COLO668 (cell line): ENCODE measurements around the gene TEX14.
A peak's percentile ranks its signal among the peaks of the same experiment; 100 is the strongest.
"Not testable (repeated sequence)": the region's sequence is repeated elsewhere in the genome, so short reads cannot be mapped to it uniquely, and the experiment has no call there.

ENCODE experiments used
- DNase-seq: peaks from one replicate; lab custom pipeline; 2025; ENCODE audit not compliant: unreplicated experiment; lab: John Stamatoyannopoulos, UW

The TEX14 gene

GRCh38 chr17:58611331-58611730, 80.5 kb downstream of the TEX14 start:
- DNase-seq: no peak

GRCh38 chr17:58606934-58607333, 84.9 kb downstream of the TEX14 start:
- DNase-seq: no peak

- no peak for DNase-seq
Measured at GRCh38 chr17:58605986-58606385, 85.9 kb downstream of the TEX14 start.

- DNase-seq: no peak
Measured at GRCh38 chr17:58605470-58605869, 86.4 kb downstream of the TEX14 start.

GRCh38 chr17:58601976-58602375, 89.9 kb downstream of the TEX14 start:
- no peak for DNase-seq

GRCh38 chr17:58597371-58597770, 94.5 kb downstream of the TEX14 start:
- no peak for DNase-seq

- DNase-seq: no peak
Measured at GRCh38 chr17:58595194-58595792, 96.6 kb downstream of the TEX14 start.

GRCh38 chr17:58593123-58593522, 98.7 kb downstream of the TEX14 start:
- no peak for DNase-seq

GRCh38 chr17:58591455-58591854, 100.4 kb downstream of the TEX14 start:
- DNase-seq: no peak

- DNase-seq: no peak
Measured at GRCh38 chr17:58590377-58590776, 101.5 kb downstream of the TEX14 start.

- DNase-seq: peak; percentile 34
Measured at GRCh38 chr17:58587713-58588117, 104.1 kb downstream of the TEX14 start.

GRCh38 chr17:58586009-58586644, 105.7 kb downstream of the TEX14 start:
- no peak for DNase-seq

- no peak for DNase-seq
Measured at GRCh38 chr17:58585554-58585953, 106.3 kb downstream of the TEX14 start.

GRCh38 chr17:58583486-58583885, 108.4 kb downstream of the TEX14 start:
- no peak for DNase-seq

GRCh38 chr17:58582718-58583117, 109.1 kb downstream of the TEX14 start:
- not testable (repeated sequence) for DNase-seq

- DNase-seq: no peak
Measured at GRCh38 chr17:58580671-58581070, 111.2 kb downstream of the TEX14 start.

GRCh38 chr17:58577696-58578095, 114.1 kb downstream of the TEX14 start:
- DNase-seq: peak; percentile 14

- no peak for DNase-seq
Measured at GRCh38 chr17:58576679-58577367, 115.0 kb downstream of the TEX14 start.

GRCh38 chr17:58575511-58575910, 116.3 kb downstream of the TEX14 start:
- DNase-seq: no peak

GRCh38 chr17:58574025-58574424, 117.8 kb downstream of the TEX14 start:
- no peak for DNase-seq

GRCh38 chr17:58572846-58573245, 119.0 kb downstream of the TEX14 start:
- no peak for DNase-seq

GRCh38 chr17:58570758-58571157, 121.1 kb downstream of the TEX14 start:
- DNase-seq: no peak
